GM15510 (cell line): ENCODE measurements around the gene NAA25.
A peak's percentile ranks its signal among the peaks of the same experiment; 100 is the strongest.

ENCODE experiments used
- POLR2A ChIP-seq: IDR thresholded peaks from 3 replicates; pipeline ENCODE4 v1.6.1; 2011; ENCODE audit warnings: borderline replicate concordance; ENCODE audit not compliant: insufficient read length; ENCODE audit errors: extremely low read depth

The NAA25 gene

GRCh38 chr12:112108202-112109079, at the start of gene NAA25:
Gene NAA25, minus strand, starts transcription at chr12:112108783. Its CDS starts 10 bp downstream, at chr12:112108773.
- TF ChIP-seq POLR2A = peak; percentile 82

- no peak for TF ChIP-seq POLR2A
Measured at GRCh38 chr12:112153893-112154219, 45.3 kb upstream of the NAA25 start.

- TF ChIP-seq POLR2A = no peak
Measured at GRCh38 chr12:112153181-112153892, 44.8 kb upstream of the NAA25 start.

GRCh38 chr12:112151766-112152541, 43.4 kb upstream of the NAA25 start:
- TF ChIP-seq POLR2A = no peak

- TF ChIP-seq POLR2A = no peak
Measured at GRCh38 chr12:112149596-112149995, 41.0 kb upstream of the NAA25 start.

- TF ChIP-seq POLR2A = no peak
Measured at GRCh38 chr12:112148031-112148513, 39.5 kb upstream of the NAA25 start.

GRCh38 chr12:112146123-112146522, 37.5 kb upstream of the NAA25 start:
- TF ChIP-seq POLR2A = no peak

GRCh38 chr12:112140728-112141127, 32.1 kb upstream of the NAA25 start:
- no peak for TF ChIP-seq POLR2A

- TF ChIP-seq POLR2A = no peak
Measured at GRCh38 chr12:112134731-112135130, 26.1 kb upstream of the NAA25 start.

GRCh38 chr12:112133418-112133817, 24.8 kb upstream of the NAA25 start:
- TF ChIP-seq POLR2A = no peak

GRCh38 chr12:112131686-112132085, 23.1 kb upstream of the NAA25 start:
- TF ChIP-seq POLR2A = no peak

GRCh38 chr12:112130441-112130998, 21.9 kb upstream of the NAA25 start:
- TF ChIP-seq POLR2A = no peak

GRCh38 chr12:112126911-112127310, 18.3 kb upstream of the NAA25 start:
- no peak for TF ChIP-seq POLR2A

- no peak for TF ChIP-seq POLR2A
Measured at GRCh38 chr12:112126000-112126438, 17.4 kb upstream of the NAA25 start.
